ENCODE data around the gene MTG1.
"Not testable (repeated sequence)": the region's sequence is repeated elsewhere in the genome, so short reads cannot be mapped to it uniquely, and the experiment has no call there.

Gene MTG1

DNA sequence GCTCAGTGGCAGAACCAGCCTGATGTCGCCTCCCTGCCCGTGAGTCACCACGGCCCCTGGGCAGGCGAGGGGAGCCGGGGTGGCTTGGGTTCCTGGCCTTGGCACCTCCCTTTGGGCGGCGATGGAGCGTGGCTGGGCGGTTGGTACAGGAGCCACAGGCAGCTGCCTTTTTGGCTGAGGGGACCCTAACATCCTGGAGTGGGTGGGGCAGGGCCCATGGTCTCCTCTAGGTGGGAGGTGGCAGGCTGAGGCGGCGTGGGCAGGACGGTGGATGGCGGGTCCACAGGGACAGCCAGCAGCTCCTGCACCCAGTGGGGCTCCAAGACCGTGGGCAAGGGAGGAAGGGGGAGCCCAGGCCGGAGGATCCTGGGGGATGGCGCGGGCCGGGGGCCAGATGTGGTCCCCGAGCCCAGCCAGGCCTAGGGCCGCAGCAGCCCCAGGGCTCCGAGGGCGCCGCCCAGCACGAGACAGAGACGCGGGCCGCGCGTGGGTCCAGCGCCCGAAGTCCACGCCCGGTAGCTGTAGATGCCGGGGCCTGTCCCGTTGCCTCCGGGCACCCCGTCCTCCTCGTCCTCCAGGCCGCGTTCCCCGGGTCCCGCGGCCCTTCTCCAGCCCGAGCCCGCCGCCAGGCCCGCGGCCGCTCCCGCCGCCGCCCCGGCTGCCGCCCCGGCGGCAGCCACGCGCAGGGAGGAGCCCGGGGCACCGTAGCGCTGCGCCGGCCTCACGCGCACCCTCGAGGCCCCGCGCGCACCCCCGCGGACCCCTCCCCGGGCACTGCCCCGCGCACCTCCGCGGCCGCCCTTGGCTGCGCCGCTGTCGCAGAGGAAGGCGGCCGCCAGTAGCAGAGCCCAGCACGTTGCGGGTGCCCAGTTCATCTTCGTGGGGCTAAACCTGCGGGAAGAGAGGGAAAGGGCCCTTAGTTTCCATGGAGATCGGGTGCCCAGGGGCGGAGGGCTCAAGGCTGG is 29.1 kb downstream of the MTG1 start:
- no peak for DNase-seq (ENCODE audit: low read depth in 2 of 3, low spot score in 2 of 3)

- not testable (repeated sequence) for DNase-seq (ENCODE audit: low read depth in 2 of 3, low spot score in 2 of 3)
Measured at GRCh38 chr10:133424102-133424501, 30.1 kb downstream of the MTG1 start.

DNA sequence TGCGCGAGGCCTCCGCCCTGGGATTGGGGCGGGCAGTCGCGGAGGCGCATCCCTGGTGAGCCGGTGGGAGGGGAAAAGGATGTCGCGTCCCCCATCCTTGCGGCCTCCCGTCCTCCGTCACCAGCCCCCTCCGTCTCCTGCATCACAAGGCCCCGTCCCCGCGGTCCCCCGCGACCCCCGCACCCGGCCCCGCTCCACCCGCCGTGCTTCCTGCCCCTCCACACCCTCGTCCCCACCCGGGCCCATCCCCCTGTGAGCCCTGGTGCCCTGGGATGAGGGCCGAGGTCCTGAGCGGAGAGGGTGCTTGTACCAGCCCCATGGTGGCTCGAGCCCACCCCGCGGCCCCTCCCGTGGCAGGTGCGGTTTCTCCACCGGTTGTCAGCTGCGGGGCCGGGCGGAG is 30.6 kb downstream of the MTG1 start, which contains the start of gene SPRN:
Gene SPRN, minus strand, starts transcription at position 25 of the 400 bp plus-strand sequence. CDS start 944 bp downstream, outside the sequence.
- DNase-seq (ENCODE audit: low read depth in 2 of 3, low spot score in 2 of 3): not testable (repeated sequence)

DNA sequence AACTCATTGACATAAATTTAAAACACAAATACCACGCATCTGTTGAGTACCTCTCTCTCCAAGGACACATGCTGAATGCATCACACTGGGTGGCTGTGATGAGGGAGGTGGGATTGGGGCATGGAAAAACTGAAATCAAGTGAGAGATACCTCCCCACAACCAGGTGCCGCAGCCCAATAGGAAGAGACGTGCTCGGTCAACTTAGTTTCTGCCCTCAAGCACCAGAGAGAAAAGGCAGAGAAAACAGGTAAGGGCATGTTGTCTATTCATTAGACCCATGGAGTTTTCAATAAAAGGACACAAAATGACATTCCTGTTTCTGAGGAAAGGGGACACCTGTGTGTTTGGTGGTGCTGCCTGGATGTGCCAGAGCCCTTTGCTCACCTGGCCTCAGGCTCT is 35.6 kb downstream of the MTG1 start:
- not testable (repeated sequence) for DNase-seq (ENCODE audit: low read depth in 2 of 3, low spot score in 2 of 3)

- not testable (repeated sequence) for DNase-seq (ENCODE audit: low read depth in 2 of 3, low spot score in 2 of 3)
Measured at GRCh38 chr10:133431888-133432613, 38.1 kb downstream of the MTG1 start.

DNA sequence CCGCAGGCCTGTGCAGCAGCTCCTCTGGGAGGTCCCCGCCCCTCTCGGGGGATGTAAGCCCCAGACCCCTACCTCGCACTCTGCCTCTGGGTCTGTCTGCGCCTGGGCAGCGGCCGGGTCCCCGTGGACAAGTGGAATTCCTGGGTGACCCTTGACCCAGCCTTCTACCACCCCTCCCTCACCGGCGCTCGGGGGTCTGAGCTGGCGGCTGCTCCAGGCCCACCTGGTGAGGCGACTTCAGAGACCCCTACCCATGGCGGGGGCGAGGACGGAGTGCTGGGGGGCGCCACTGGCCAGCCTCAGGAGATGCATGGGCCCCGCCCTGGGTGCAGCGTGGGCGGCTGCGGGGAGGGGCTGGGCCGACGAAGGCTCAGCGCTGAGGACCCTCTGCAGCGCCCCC is 38.8 kb downstream of the MTG1 start:
- not testable (repeated sequence) for DNase-seq (ENCODE audit: low read depth in 2 of 3, low spot score in 2 of 3)

DNA sequence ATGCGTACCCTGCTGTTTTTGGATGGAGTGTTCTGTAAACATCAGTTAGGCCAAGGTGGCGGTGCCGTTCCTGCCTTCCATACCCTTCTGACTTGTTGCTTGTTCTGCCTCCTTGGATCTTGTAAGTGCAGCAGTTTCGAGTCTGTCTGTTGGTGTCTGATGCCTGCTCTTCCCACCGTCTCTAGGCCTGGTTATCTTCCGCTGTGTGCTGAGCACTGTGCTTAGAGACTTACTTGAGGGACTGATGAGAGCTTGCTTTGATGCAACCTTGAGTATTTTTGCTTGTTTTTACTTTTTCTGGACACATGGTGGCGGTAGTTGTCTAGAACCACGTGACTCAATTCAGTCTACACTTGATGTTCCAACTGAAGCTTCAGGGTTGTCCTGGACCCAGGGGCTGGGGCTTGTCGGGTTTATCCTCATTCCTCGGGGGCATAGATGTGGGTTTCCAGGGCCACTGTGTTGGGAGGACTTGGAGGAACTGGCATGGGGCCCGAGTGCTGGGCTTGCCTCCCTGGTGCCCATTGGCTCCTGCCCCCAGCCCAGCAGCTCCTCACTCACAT is 44.8 kb downstream of the MTG1 start:
- no peak for DNase-seq (ENCODE audit: low read depth in 2 of 3, low spot score in 2 of 3)

- no peak for DNase-seq (ENCODE audit: low read depth in 2 of 3, low spot score in 2 of 3)
Measured at GRCh38 chr10:133439517-133440461, 45.8 kb downstream of the MTG1 start.

GRCh38 chr10:133440633-133441285 is 46.8 kb downstream of the MTG1 start:
- DNase-seq (ENCODE audit: low read depth in 2 of 3, low spot score in 2 of 3): no peak

- not testable (repeated sequence) for DNase-seq (ENCODE audit: low read depth in 2 of 3, low spot score in 2 of 3)
Measured at GRCh38 chr10:133441356-133441755, 47.4 kb downstream of the MTG1 start.

- no peak for DNase-seq (ENCODE audit: low read depth in 2 of 3, low spot score in 2 of 3)
Measured at GRCh38 chr10:133441780-133442179, 47.8 kb downstream of the MTG1 start.

DNA sequence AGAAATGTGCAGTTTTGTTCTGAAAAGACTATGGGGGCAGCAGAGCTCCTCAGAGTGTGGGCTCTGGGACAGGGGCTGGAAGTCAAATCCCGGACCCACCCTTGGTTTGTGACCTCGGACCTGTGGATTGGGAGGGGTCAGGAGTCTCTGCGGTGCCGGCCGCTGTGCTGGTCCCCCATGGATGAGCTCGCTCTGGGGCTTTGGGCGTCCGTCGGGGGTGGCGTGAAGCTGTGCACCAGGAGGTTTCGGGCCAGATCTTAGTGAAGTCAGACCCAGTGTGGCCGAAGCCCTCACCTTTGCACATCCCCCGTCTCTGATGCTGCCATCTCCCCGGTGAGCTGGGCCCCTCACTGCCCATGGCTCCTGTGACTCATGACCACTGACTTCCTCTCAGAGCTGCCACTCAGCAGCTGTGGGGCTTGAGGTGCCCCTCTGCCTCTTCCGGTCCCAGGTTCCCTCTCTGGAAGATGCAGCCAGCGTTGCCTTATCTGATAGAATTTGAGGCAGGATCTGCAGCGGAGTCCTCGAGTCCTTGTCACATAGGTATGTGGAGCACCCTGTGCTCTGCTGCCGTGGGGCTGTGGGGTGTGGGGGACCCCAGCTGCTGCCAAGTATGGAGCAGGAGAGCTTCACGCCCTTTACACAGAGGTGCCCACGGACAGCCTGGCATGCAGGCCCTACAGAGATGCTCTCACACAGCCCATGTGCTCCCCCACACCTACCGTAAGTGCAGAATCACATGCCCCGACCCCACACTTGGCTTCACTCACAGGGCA is 48.4 kb downstream of the MTG1 start:
- DNase-seq (ENCODE audit: low read depth in 2 of 3, low spot score in 2 of 3): no peak

GRCh38 chr10:133442967-133443924 is 49.3 kb downstream of the MTG1 start:
- DNase-seq (ENCODE audit: low read depth in 2 of 3, low spot score in 2 of 3): no peak

- no peak for DNase-seq (ENCODE audit: low read depth in 2 of 3, low spot score in 2 of 3)
Measured at GRCh38 chr10:133444342-133445267, 50.6 kb downstream of the MTG1 start.

DNA sequence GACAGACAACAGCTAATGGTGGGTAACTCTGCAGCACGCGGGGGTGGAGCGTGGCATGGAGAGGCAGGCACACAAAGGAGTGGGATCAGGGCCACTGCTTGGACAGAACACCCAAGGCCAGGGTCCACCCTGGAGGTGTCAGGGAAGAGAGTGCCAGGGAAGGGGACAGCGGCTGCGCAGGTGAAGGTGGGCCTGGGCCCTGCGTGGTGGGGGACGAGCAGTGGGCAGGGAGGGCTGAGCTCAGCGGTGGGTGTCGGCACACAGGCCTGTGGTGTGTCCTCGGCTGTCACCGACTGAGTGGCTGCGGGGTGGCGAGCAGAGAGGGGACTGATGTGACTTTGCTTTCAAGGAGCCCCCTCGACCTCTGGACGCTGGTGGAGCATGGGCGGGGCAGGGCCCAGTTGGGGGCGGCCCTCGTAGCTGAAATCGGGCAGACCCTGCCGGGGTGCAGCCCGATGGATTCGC is 51.3 kb downstream of the MTG1 start:
- DNase-seq (ENCODE audit: low read depth in 2 of 3, low spot score in 2 of 3): no peak

DNA sequence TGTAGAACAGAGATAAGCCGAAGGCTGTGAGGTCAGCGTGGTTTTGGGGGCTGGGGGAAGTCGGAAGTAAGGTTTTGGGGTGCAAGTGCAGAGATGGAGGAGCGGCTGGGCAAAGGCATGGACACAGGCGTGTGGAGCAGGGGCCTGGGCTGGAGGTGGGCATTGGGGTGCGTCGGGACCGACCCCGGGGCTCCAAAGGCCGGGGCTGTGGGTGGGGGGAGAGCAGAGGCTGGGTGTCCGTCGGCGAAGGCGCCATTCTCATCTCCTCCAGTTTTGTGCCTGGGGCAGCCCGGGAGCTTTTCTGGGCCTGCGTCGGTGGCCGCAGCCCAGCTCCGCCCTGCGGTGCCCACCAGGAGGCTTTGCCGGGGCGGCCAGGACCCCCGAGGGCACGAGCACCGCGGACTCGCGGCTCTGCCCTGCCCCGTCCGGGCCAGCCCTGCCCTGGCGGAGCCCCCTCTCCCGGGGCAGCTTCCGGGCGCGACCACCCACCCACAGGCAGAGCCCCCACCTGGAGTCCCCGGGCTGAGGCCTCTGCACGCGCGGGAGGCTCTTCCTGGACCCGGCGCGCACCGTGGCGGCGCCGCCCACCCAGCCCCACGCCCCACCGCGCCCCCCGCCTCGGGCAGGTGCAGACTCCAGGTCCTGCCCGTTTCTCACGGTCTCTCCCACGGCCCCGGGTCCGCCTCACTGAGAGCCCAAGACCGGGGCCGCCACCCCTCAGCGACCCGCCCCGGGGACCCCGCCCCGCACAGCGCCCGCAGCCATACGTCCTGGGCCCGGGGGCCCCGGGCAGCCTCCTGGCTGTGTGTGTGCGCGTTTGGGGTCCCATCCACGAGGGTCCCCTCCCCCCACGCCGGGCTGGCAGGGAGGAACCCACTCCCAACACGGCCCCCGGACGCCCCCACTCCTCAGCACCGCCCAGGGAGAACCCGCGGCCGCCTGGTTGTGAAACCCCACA is 52.1 kb downstream of the MTG1 start:
- no peak for DNase-seq (ENCODE audit: low read depth in 2 of 3, low spot score in 2 of 3)

All from activated CD8-positive, alpha-beta memory T cell treated with anti-CD3 and anti-CD28 coated beads for 48 hours (primary cell).